HG03135 (cell line): ENCODE results near the gene VSTM2B.
"Not testable (repeated sequence)": the region's sequence is repeated elsewhere in the genome, so short reads cannot be mapped to it uniquely, and the experiment has no call there.

Source experiments
- ATAC-seq: cut with Tn5 transposase; IDR thresholded peaks from one replicate; pipeline ENCODE4 v1.9.1; 2021; ENCODE audit warnings: mild to moderate bottlenecking, moderate library complexity; ENCODE audit not compliant: unreplicated experiment

Gene VSTM2B

GRCh38 chr19:29525901-29526729, at the start of gene VSTM2B:
Gene VSTM2B, plus strand, starts transcription at chr19:29525994. Its CDS starts 590 bp downstream, at chr19:29526584.
- no peak for ATAC-seq

DNA sequence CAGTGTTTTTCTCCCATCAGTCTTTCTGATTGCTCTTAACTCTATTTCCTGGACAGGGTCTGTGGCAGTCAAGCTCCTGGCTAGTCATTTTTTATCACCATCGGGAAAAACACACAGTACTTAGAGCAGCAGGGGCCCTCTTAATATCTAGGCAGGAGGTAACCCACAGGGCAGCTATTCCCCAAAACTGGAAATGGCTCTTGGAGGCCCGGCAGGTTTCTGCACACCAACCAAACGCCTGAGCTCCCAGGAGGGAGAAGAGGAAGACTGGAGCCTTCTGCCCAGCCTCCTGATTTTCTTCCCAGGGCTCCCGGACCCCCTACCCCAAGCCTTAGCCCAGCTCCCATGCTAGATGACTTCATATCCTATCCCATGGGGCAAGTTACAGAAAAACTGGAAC, 49.3 kb upstream of the VSTM2B start:
- no peak for ATAC-seq

DNA sequence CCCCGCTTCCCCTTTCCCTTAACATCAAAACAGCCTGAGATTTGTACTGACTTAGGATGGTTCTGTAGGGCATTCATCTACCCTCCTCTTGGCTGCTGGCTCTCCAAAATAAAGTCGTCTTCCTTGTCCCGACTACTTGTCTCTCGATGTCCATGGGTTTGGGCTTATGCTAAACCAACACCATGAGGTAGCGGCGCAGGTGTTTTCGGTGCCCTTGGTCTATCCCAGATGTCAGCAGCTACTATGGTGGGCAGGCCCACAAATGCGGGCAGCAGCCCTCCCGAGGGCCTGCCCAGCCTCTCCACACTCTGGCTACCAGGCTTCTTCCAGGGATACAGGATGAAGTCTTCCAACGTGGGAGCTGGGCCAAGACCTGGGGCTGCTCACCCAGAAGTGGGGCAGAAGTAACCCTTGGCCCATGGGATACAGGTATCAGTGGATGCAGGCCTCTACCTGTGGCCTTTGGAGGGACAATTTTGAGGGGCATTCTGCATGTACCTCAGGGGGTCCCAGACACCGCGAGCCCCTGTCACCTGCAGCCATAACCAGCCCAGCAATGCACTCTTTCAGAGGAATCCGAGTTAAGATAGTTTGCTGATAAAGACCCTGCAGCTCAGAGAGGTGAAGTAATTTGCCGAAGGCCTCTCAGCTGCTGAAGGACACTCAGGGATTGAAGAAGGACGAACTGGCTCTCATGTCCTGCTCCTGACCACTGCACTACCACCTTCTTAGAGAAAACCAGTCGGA, 47.8 kb upstream of the VSTM2B start:
- no peak for ATAC-seq

DNA sequence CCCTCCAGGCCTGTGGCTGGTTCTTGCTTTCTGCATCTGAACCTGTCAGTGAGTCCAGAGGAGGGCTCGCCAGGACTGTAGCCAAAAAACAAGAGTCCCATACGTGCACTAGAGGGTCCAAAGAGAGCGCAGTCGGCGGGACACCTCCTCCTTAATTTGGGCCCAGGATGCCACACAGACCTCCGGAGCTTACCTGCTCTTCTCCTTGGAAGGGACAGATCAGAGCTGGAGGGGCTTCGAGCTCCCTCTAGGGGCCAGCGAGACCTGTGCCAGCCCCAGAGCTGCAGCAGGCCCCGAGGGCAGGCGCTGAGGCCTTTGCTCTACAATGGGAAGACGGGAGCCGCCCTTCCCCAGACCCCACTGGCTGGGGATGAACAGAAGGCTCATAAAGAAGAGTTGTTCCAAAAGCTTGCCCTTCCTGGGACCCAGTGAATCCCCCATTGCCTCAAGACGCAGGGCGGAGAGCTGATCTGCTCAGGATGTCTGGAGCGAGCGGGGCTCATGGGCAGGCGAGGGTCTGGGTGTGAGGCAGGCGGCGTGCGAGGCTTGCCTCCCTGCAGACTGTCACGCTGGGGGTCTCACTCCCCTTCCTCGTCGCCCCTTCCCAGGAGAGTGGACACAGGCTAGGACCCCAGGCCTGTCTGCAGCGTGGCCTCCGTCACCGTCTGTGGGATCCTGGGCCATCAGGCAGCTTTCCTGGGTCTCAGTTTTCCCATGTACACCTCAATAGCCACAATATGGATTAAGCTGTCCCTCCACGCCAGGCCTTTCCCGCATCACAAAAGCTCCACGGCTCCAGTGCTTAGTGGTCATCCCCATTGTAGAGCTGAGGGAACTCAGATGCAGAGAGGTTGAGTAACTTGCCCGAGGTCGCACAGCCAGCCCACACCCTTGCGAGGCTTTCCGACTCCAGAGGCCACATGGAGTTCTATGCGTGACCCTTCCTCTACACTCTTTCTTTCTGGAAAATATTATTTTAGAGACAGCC, 46.9 kb upstream of the VSTM2B start:
- ATAC-seq: no peak

DNA sequence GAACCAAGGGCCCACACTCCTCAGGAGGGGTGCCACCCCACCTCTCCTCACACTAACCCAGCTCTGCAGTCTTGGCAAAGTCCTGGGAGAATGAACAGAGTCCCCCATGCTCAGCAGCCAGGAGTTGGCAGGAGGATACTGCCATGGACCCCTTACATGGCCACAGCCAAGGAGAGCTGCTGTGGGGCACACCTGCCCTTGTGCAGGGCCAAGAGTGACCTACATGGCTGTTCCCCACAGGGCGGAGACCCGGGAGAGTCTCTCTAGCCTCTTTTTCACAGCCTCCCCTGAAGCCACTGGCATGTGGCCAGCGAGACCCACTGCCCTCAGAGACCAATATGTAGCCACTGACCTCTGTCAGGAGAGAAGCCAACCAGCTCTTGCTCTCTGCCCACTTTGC, 45.9 kb upstream of the VSTM2B start:
- ATAC-seq: no peak

DNA sequence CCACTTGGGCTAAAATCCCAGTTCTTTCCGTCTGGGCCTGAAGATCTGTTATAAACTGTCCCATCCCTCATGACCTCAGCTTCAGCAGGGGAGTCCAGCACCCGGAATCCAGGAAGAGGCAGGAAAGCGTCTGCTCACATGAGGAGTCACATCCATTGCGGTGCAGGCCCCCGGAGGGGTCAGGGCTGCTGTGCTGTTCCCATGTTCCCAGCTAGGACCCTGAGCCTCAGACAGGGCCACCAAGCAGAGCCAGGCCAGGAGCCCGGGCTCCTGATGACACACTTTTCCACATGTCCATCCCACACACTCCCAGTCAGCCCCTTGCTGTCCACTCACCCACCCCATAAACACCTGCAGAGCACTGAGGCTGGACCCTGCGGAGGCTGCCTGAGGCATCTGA, 45.3 kb upstream of the VSTM2B start:
- no peak for ATAC-seq

GRCh38 chr19:29482855-29483640, 42.7 kb upstream of the VSTM2B start:
- ATAC-seq: no peak

DNA sequence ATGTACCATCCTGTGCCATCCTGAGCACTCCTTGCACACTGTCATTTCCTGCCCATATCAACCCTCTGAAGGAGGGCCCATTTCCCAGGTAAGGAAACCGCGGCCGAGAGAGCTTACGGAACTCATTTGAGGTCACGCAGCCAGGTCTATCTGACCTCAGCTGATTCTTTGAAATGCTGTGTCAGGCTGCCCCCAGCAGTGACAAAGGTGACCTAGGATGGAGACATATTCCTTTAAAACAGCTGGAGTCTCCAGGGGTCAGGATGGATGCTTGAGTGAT, 42.2 kb upstream of the VSTM2B start:
- no peak for ATAC-seq

- no peak for ATAC-seq
Observed at GRCh38 chr19:29483944-29484581, 41.7 kb upstream of the VSTM2B start.

DNA sequence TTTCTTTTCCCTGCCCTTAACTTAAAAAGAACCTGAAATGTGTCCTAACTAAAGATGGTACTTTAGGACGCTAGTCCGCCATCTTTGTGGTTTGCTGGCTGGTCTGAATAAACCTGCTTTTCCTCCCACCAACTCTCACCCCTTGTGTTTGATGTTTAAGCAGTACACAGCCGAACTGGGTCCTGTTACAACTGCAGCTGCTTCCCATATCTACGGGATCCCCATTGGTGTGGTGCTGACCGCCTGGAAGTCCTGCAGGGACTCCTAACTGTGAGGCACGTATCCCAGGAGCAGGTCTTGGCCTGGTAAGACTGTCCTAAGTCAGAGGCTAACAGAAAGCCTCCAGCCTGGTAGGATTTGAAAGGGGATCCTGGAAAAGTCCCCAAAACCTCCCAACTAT, 40.9 kb upstream of the VSTM2B start:
- ATAC-seq: no peak

DNA sequence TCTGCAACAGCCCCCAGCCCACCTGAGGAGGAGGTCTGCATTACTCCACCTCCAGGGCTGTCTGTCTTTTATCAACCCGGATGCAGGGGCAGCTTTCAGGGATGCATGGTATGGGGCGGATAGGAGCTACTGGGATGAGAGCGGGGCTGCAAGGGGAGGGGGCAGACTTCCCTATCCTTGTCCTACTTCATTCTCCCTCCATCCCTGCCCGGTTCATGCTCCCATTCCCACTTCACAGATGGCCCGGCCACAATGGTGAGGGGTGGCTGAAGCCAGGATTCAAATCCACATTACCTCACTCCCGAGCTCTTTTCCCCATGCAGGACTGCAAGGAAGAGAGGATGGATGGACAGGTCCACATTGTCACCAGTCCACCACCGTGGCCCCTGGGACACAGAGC, 40.5 kb upstream of the VSTM2B start:
- no peak for ATAC-seq

GRCh38 chr19:29486961-29487360, 38.8 kb upstream of the VSTM2B start:
- ATAC-seq: not testable (repeated sequence)

DNA sequence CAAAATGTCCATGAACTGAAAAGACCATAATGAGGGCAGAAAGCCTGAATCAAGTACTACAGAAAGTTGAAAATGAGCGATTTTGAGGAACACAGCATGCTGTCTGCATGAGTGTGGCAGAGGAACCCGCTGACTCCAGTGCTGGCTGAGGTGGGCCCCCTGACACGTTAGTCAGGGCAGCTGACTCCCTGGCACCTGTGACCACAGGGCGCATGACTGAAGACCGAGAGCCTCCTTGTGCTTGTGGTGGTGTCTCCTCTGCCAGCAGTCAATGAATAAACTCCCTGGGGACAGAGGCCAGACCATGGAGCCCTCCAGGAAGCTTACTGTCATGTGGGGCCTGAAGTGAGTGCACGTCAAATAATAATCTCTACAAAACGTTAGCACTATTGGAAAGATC, 38.4 kb upstream of the VSTM2B start:
- ATAC-seq: no peak

DNA sequence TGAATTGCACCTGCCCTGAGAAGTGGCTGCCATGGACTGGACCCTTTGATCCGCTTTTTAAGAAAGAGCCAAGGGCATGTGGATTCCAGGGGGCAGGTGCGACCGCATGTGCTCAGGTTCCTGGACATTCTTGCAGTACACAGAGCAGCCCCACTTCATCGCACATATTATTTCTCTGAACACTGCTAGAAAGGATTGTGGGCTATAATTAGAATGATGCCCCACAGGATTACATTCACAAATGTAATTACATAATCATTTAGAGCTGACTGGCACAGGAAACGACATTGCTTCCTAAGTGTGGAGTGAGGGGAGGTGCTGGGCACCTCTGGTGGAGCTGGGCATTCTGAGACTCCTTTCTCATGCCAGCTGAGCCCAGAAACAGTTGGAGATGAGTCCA, 37.5 kb upstream of the VSTM2B start:
- no peak for ATAC-seq

DNA sequence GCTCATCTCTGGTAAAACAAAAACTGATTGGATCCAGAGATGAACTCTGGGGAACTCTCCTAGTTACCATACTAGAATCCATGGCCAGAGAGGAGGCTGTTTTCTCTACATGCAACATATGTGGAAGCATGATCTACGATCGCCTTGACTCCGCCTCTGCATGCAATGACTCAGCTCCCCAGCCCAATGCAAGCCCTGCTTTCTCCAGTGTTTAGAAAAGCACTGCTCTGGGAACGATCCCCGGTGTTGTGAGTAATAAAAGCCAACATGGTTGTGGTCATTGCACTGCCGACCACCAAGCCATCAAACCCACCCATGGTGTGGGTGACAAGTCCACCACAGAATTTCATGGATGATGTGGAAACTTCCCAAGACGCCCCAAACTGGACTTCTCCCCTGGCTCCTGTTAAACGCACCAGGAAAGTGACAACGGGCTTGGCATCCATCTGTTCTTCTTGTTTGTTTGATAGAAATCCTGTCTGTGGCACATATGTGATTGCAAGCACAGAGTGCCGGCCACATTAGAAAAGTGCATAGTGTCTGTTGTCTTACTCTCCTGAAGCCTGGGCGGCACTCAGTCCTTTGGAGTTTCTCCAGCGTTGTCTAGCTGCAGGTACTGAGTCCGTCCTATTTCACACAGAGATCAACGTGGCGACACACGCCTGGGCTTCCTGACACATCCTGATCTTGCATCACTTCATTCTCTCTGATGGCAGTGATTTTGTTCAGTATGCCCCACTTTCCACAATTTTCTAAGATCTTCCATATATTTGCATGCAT, 36.4 kb upstream of the VSTM2B start:
- no peak for ATAC-seq

DNA sequence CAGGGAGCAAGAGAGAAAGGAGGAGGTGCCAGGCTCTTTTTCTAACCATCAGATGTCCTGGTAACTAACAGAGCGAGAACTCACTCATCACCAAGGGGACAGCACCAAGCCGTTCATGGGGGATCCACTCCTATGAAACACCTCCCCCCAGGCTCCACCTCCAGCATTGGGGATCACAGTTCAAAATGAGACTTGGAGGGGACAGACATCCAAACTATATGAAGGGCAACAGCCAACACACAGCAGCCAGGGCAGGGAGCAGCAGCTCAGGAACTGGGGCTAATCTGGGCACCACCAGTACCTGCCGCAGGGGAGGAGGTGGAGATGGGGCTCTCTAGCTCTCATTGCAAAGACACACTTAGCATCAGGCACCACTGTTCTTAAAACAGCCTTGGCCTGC, 34.3 kb upstream of the VSTM2B start:
- ATAC-seq: no peak

DNA sequence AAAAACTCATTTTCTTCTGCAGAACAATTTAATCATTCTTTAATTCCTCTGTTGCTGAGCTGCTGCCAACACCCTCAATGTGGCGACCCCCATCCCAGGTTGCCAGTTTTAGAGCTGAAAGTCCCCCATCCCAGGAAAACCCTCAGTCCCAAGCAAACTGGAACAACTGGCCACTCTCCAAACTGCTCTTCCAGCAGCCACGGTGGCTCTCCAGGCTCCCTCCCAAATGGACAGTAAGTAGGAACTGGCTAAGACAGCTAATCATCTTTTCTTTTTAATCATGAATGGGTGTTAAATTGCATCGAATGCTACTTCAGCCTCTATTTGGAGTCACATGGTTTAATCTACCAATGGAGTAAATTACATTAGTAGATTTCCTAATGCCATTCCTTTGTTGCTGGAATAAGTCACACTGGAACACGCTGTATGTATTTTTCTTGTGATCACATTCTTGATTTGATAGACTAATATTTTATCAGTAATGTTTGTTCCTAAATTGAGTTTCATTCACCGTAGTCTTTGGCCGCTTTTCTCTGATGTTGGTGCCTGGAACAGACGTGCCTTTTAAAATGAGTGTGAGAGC, 33.7 kb upstream of the VSTM2B start:
- no peak for ATAC-seq

GRCh38 chr19:29492769-29493168, 33.0 kb upstream of the VSTM2B start:
- no peak for ATAC-seq

DNA sequence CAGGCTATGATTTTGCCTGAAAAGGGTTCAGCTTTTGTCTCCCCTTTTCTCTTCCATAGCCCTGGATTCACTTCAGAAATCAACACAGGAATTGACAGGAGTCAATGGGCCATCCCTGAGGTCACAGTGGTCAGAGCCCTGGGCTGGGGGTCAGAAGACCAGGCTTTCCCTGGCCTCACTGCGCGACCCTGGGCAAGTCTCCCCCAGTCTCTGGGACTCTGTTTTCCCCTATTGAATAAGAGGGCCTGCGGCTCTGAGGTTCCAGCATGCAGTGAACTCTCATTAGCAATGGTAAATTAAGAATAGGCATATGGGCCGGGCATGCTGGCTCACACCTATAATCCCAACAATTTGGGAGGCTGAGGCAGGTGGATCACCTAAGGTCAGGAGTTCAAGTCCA, 30.7 kb upstream of the VSTM2B start:
- no peak for ATAC-seq
